HEK293 (cell line): ENCODE results near the gene BCL2L13.
A peak's percentile ranks its signal among the peaks of the same experiment; 100 is the strongest.

Experiments used
- CTCF ChIA-PET: fragments of 350-600 bp; formaldehyde crosslinking; extraction: SDS; loops from one replicate; lab custom pipeline; 2021; ENCODE audit warnings: antibody characterized with exemption; lab: Yijun Ruan, JAX
- POLR2A ChIA-PET: fragments of 300-600 bp; formaldehyde crosslinking; extraction: SDS; loops from one replicate; lab custom pipeline; 2020; ENCODE audit warnings: antibody characterized with exemption, inconsistent platforms; lab: Yijun Ruan, JAX
- H3K27ac ChIP-seq: fragments of 200-500 bp; sonication (Bioruptor generic); 2 replicates; pipeline ENCODE4 v1.5.1; 2014; ENCODE audit warnings: low read depth, low read length, control low read depth, inconsistent platforms; ENCODE audit errors: extremely low read depth
- H3K36me3 ChIP-seq, 2 experiments: fragments of 200-500 bp in 1 of 2; sonication (Bioruptor generic) in 1 of 2; 1 replicate in 1 of 2; 2 replicates in 1 of 2; pipeline ENCODE4 v1.5.1; 2014 to 2017; ENCODE audit warnings: inconsistent platforms in 2 of 2, low read length in 2 of 2; ENCODE audit not compliant: control insufficient read depth in 2 of 2, insufficient read depth in 1 of 2
- H3K4me1 ChIP-seq: fragments of 200-500 bp; sonication (Bioruptor generic); 2 replicates; pipeline ENCODE4 v1.5.1; 2014; ENCODE audit warnings: mild to moderate bottlenecking, low read length, inconsistent platforms; ENCODE audit not compliant: control insufficient read depth, insufficient read depth
- H3K4me3 ChIP-seq: 2 replicates; pipeline ENCODE4 v1.5.1; 2011; ENCODE audit warnings: low read depth, mild to moderate bottlenecking, control low read depth, low read length, moderate library complexity
- H3K9me3 ChIP-seq: fragments of 200-500 bp; sonication (Bioruptor generic); 2 replicates; pipeline ENCODE4 v1.5.1; 2014; ENCODE audit warnings: low read depth, low read length, inconsistent platforms; ENCODE audit not compliant: control insufficient read depth, insufficient read depth
- OSR2 ChIP-seq: fragments of 450-650 bp; formaldehyde crosslinking; IDR thresholded peaks from 2 replicates; pipeline ENCODE4 v1.5.1; 2016; ENCODE audit warnings: missing biosample characterization, missing genetic modification characterization
- WT1 ChIP-seq: fragments of 450-650 bp; formaldehyde crosslinking; IDR thresholded peaks from 2 replicates; pipeline ENCODE4 v1.5.1; 2016; ENCODE audit warnings: missing biosample characterization, missing genetic modification characterization
- YY2 ChIP-seq: fragments of 450-650 bp; formaldehyde crosslinking; IDR thresholded peaks from 2 replicates; pipeline ENCODE4 v1.5.1; 2016; ENCODE audit warnings: missing biosample characterization, missing genetic modification characterization
- ZBTB21 ChIP-seq: fragments of 450-650 bp; formaldehyde crosslinking; IDR thresholded peaks from 2 replicates; pipeline ENCODE4 v1.5.1; 2017; ENCODE audit warnings: missing biosample characterization, missing genetic modification characterization
- ZNF132 ChIP-seq: fragments of 450-650 bp; formaldehyde crosslinking; IDR thresholded peaks from 2 replicates; pipeline ENCODE4 v1.5.1; 2017; ENCODE audit warnings: missing biosample characterization, missing genetic modification characterization, borderline replicate concordance
- ZNF19 ChIP-seq: fragments of 450-650 bp; formaldehyde crosslinking; IDR thresholded peaks from 2 replicates; pipeline ENCODE4; 2016; ENCODE audit warnings: missing biosample characterization, missing genetic modification characterization, low read depth
- ZNF292 ChIP-seq: fragments of 450-650 bp; formaldehyde crosslinking; IDR thresholded peaks from 2 replicates; pipeline ENCODE4 v1.5.1; 2016; ENCODE audit warnings: low read depth, missing biosample characterization, missing genetic modification characterization, borderline replicate concordance
- ZNF324 ChIP-seq: fragments of 450-650 bp; formaldehyde crosslinking; IDR thresholded peaks from 2 replicates; pipeline ENCODE4 v1.5.1; 2016; ENCODE audit warnings: missing biosample characterization, missing genetic modification characterization
- ZNF426 ChIP-seq: fragments of 450-650 bp; formaldehyde crosslinking; IDR thresholded peaks from 2 replicates; pipeline ENCODE4 v1.5.1; 2017; ENCODE audit warnings: missing biosample characterization, missing genetic modification characterization, mild to moderate bottlenecking, inconsistent platforms, moderate library complexity
- ZNF791 ChIP-seq: fragments of 450-650 bp; formaldehyde crosslinking; IDR thresholded peaks from 2 replicates; pipeline ENCODE4 v1.5.1; 2016; ENCODE audit warnings: missing biosample characterization, missing genetic modification characterization
- ZSCAN30 ChIP-seq: fragments of 450-650 bp; IDR thresholded peaks from 2 replicates; pipeline ENCODE4 v1.5.1; 2018; ENCODE audit warnings: missing biosample characterization, mild to moderate bottlenecking, missing genetic modification characterization, moderate library complexity
- TF ChIP-seq, protein P1 (sequence below): fragments of 450-650 bp; formaldehyde crosslinking; IDR thresholded peaks from 2 replicates; pipeline ENCODE4 v1.5.1; 2016; ENCODE audit warnings: missing biosample characterization, missing genetic modification characterization
- TF ChIP-seq, protein P2 (sequence below): fragments of 450-650 bp; formaldehyde crosslinking; IDR thresholded peaks from 2 replicates; pipeline ENCODE4 v1.5.1; 2016; ENCODE audit warnings: missing biosample characterization, missing genetic modification characterization
- TF ChIP-seq, protein P3 (sequence below): fragments of 450-650 bp; formaldehyde crosslinking; IDR thresholded peaks from 2 replicates; pipeline ENCODE4 v1.5.1; 2016; ENCODE audit warnings: missing biosample characterization, missing genetic modification characterization, borderline replicate concordance
- TF ChIP-seq, protein P4 (sequence below): fragments of 450-650 bp; formaldehyde crosslinking; IDR thresholded peaks from 2 replicates; pipeline ENCODE4 v1.5.1; 2016; ENCODE audit warnings: missing biosample characterization, missing genetic modification characterization
- TF ChIP-seq, protein P5 (sequence below): fragments of 450-650 bp; formaldehyde crosslinking; IDR thresholded peaks from 2 replicates; pipeline ENCODE4 v1.5.1; 2016; ENCODE audit warnings: missing biosample characterization, missing genetic modification characterization

BCL2L13 gene

DNA sequence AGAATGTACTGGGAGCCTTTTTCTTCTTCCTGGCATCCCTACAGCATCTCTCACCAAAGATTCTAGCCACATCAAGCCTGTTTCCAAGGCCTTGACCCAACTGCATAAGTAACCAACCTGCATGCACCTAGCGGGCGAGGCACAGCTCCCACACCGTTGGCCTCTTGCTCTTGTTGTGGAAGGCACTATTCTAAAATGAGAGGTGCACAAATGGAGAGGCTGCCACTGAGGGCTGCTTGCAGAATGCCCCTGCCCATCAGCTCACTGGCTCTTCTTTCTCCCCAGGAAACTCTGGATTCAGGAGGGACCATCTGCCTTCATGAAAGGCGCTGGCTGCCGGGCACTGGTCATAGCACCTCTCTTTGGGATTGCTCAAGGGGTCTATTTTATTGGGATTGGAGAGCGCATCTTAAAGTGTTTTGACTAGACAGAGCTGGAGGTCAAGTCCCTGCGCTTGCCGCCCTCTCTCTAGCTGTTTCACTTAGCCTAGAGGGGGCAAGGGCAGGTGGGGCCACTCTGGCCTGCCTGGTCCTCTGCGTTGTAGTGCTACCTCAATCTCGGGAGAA, 48.7 kb upstream of the BCL2L13 start:
- Histone ChIP-seq H3K4me3 (no peak overlapping the region), H3K9me3 (no peaks in the 10 kb centered on the region), H3K27ac (0 out of 2 replicates have a peak overlapping the region, but pooled peaks have one; percentile 12), H3K4me1 (no peaks in the 10 kb centered on the region), H3K36me3 (peaks cover 16 to 54% of the 10 kb centered on the region in 2 experiments; a peak in 2 of 3 replicates)
- ChIA-PET POLR2A (interaction anchor here (1.2 kb wide), 1 partner anchor 11 kb away, joined by 3 read pairs; no protein-coding TSS in a partner anchor), CTCF (interaction anchor here (0.6 kb wide), 1 partner anchor 7 kb away, joined by 4 read pairs; no protein-coding TSS in a partner anchor)
- TF ChIP-seq ZNF132 (tag by site-specific recombination): no peak
- no peak for TF ChIP-seq ZNF292
- TF ChIP-seq, protein P1, sequence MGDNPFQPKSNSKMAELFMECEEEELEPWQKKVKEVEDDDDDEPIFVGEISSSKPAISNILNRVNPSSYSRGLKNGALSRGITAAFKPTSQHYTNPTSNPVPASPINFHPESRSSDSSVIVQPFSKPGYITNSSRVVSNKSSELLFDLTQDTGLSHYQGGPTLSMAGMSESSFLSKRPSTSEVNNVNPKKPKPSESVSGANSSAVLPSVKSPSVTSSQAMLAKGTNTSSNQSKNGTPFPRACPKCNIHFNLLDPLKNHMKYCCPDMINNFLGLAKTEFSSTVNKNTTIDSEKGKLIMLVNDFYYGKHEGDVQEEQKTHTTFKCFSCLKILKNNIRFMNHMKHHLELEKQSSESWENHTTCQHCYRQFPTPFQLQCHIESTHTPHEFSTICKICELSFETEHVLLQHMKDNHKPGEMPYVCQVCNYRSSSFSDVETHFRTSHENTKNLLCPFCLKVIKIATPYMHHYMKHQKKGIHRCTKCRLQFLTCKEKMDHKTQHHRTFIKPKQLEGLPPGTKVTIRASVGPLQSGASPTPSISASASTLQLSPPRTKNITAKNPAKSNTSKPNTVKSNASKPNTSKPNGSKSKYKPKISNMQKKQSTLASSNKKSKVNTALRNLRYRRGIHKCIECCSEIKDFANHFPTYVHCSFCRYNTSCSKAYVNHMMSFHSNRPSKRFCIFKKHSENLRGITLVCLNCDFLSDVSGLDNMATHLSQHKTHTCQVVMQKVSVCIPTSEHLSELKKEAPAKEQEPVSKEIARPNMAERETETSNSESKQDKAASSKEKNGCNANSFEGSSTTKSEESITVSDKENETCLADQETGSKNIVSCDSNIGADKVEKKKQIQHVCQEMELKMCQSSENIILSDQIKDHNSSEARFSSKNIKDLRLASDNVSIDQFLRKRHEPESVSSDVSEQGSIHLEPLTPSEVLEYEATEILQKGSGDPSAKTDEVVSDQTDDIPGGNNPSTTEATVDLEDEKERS (tag by site-specific recombination): no peak
- TF ChIP-seq YY2 (tag by site-specific recombination): no peak
- no peak for TF ChIP-seq ZSCAN30 (tag by site-specific recombination)
- TF ChIP-seq, all 188 proteins: peak for 0

DNA sequence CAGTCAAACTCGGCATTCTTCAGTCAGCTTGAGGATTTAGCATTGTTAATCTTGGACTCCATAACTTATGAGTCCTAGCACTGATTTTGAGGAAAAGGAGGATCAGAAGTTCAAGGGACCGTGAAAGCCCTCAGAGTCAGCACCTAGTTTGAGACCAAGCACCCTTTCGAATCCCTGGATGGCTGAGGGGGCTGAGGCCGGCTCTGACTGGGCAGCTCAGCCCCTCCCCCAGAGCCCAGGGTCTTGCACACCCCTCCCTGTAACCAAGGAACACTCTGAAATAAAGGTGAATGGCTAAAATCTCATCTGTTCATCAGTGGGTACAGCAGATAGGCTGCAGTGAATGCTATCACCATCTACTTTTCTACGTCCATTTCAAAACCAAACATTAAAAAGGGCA, 48.0 kb upstream of the BCL2L13 start:
- no peak for TF ChIP-seq ZNF791 (tag by site-specific recombination)
- TF ChIP-seq, protein P2, sequence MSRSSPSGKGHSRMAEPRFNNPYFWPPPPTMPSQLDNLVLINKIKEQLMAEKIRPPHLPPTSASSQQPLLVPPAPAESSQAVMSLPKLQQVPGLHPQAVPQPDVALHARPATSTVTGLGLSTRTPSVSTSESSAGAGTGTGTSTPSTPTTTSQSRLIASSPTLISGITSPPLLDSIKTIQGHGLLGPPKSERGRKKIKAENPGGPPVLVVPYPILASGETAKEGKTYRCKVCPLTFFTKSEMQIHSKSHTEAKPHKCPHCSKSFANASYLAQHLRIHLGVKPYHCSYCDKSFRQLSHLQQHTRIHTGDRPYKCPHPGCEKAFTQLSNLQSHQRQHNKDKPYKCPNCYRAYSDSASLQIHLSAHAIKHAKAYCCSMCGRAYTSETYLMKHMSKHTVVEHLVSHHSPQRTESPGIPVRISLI: no peak
- TF ChIP-seq YY2 (tag by site-specific recombination): no peak
- TF ChIP-seq, protein P3, sequence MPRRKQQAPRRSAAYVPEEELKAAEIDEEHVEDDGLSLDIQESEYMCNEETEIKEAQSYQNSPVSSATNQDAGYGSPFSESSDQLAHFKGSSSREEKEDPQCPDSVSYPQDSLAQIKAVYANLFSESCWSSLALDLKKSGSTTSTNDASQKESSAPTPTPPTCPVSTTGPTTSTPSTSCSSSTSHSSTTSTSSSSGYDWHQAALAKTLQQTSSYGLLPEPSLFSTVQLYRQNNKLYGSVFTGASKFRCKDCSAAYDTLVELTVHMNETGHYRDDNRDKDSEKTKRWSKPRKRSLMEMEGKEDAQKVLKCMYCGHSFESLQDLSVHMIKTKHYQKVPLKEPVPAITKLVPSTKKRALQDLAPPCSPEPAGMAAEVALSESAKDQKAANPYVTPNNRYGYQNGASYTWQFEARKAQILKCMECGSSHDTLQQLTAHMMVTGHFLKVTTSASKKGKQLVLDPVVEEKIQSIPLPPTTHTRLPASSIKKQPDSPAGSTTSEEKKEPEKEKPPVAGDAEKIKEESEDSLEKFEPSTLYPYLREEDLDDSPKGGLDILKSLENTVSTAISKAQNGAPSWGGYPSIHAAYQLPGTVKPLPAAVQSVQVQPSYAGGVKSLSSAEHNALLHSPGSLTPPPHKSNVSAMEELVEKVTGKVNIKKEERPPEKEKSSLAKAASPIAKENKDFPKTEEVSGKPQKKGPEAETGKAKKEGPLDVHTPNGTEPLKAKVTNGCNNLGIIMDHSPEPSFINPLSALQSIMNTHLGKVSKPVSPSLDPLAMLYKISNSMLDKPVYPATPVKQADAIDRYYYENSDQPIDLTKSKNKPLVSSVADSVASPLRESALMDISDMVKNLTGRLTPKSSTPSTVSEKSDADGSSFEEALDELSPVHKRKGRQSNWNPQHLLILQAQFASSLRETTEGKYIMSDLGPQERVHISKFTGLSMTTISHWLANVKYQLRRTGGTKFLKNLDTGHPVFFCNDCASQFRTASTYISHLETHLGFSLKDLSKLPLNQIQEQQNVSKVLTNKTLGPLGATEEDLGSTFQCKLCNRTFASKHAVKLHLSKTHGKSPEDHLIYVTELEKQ: no peak
- TF ChIP-seq ZNF324 (tag by site-specific recombination): no peak
- no peak for TF ChIP-seq ZNF19 (tag by site-specific recombination)
- TF ChIP-seq ZBTB21 (tag by site-specific recombination): no peak
- TF ChIP-seq OSR2: no peak
- no peak for TF ChIP-seq WT1 (tag by site-specific recombination)
- TF ChIP-seq, protein P4, sequence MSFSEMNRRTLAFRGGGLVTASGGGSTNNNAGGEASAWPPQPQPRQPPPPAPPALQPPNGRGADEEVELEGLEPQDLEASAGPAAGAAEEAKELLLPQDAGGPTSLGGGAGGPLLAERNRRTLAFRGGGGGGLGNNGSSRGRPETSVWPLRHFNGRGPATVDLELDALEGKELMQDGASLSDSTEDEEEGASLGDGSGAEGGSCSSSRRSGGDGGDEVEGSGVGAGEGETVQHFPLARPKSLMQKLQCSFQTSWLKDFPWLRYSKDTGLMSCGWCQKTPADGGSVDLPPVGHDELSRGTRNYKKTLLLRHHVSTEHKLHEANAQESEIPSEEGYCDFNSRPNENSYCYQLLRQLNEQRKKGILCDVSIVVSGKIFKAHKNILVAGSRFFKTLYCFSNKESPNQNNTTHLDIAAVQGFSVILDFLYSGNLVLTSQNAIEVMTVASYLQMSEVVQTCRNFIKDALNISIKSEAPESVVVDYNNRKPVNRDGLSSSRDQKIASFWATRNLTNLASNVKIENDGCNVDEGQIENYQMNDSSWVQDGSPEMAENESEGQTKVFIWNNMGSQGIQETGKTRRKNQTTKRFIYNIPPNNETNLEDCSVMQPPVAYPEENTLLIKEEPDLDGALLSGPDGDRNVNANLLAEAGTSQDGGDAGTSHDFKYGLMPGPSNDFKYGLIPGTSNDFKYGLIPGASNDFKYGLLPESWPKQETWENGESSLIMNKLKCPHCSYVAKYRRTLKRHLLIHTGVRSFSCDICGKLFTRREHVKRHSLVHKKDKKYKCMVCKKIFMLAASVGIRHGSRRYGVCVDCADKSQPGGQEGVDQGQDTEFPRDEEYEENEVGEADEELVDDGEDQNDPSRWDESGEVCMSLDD (tag by site-specific recombination): no peak
- TF ChIP-seq, protein P5, sequence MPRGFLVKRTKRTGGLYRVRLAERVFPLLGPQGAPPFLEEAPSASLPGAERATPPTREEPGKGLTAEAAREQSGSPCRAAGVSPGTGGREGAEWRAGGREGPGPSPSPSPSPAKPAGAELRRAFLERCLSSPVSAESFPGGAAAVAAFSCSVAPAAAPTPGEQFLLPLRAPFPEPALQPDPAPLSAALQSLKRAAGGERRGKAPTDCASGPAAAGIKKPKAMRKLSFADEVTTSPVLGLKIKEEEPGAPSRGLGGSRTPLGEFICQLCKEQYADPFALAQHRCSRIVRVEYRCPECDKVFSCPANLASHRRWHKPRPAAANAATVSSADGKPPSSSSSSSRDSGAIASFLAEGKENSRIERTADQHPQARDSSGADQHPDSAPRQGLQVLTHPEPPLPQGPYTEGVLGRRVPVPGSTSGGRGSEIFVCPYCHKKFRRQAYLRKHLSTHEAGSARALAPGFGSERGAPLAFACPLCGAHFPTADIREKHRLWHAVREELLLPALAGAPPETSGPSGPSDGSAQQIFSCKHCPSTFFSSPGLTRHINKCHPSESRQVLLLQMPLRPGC: no peak
- TF ChIP-seq ZNF426 (tag by site-specific recombination): no peak
- peaks cover 21 to 61% of the 10 kb centered on the region in 2 experiments; a peak in 2 of 3 replicates for H3K36me3 ChIP-seq
- ChIA-PET CTCF (interaction anchor here (1.2 kb wide), 1 partner anchor 32 kb away, joined by 5 read pairs; no protein-coding TSS in a partner anchor), POLR2A (no interaction called here)
- no peak overlapping the region for H3K4me3 ChIP-seq
- 0 out of 2 replicates have a peak overlapping the region, but pooled peaks have one; percentile 12 for H3K27ac ChIP-seq
- no peaks in the 10 kb centered on the region for H3K9me3 ChIP-seq
- no peaks in the 10 kb centered on the region for H3K4me1 ChIP-seq
